OCI-LY7 (cell line): ENCODE results near the gene PAQR6. TPM values are rescaled to one million over a fixed set of nuclear protein-coding genes. Genes with fewer than 3 reads are reported as not detected.
A peak's percentile ranks its signal among the peaks of the same experiment; 100 is the strongest.

Source experiments
- BruUV-seq: library from RNA; stranded (reverse); fragments of 400-500 nt; replicated peaks from 2 replicates; lab custom pipeline; 2021; lab: Mats Ljungman, UMichigan
- CTCF ChIA-PET: fragments of 300-600 bp; sonication (Branson Sonifier 250); formaldehyde crosslinking; loops from one replicate; lab custom pipeline; 2022; ENCODE audit warnings: antibody characterized with exemption; ENCODE audit not compliant: unreplicated experiment; lab: Charles Lee
- POLR2A ChIA-PET: fragments of 300-600 bp; sonication (Branson Sonifier 250); formaldehyde crosslinking; loops from one replicate; lab custom pipeline; 2022; ENCODE audit warnings: antibody characterized with exemption; lab: Charles Lee
- DNase-seq: peaks from one replicate; pipeline ENCODE4 v3.0.0-alpha.2; 2015; ENCODE audit warnings: low spot score
- H2AFZ ChIP-seq: fragments of 200-600 bp; sonication (generic), shearing (Covaris generic); 2 replicates; pipeline ENCODE4 v1.6.1; 2014; ENCODE audit warnings: mild to moderate bottlenecking, antibody characterized with exemption, low read length, moderate library complexity
- H3K27ac ChIP-seq: fragments of 200-600 bp; sonication (generic); 2 replicates; pipeline ENCODE4 v1.5.1; 2014; ENCODE audit warnings: mixed run types, low read depth, mild to moderate bottlenecking, moderate library complexity, low read length, inconsistent platforms; ENCODE audit not compliant: poor library complexity, severe bottlenecking
- H3K36me3 ChIP-seq: fragments of 200-600 bp; sonication (generic); 2 replicates; pipeline ENCODE4 v1.6.1; 2014; ENCODE audit warnings: mild to moderate bottlenecking, antibody characterized with exemption, low read length, moderate library complexity, mixed read lengths; ENCODE audit not compliant: insufficient read depth
- H3K4me1 ChIP-seq: fragments of 200-600 bp; sonication (generic); 2 replicates; pipeline ENCODE4 v1.5.1; 2014; ENCODE audit warnings: mild to moderate bottlenecking, low read length; ENCODE audit not compliant: insufficient read depth, poor library complexity, severe bottlenecking
- H3K4me2 ChIP-seq: fragments of 200-600 bp; sonication (generic); 2 replicates; pipeline ENCODE4 v1.6.1; 2014; ENCODE audit warnings: mild to moderate bottlenecking, low read length
- H3K4me3 ChIP-seq: fragments of 200-600 bp; sonication (generic); 2 replicates; pipeline ENCODE4 v1.5.1; 2014; ENCODE audit warnings: mild to moderate bottlenecking, low read depth, low read length; ENCODE audit not compliant: poor library complexity, severe bottlenecking
- H3K79me2 ChIP-seq: fragments of 200-600 bp; sonication (generic); 2 replicates; pipeline ENCODE4 v1.6.1; 2016; ENCODE audit warnings: low read depth, mild to moderate bottlenecking, low read length, moderate library complexity, mixed read lengths; ENCODE audit not compliant: insufficient read depth
- H3K9me2 ChIP-seq: fragments of 200-600 bp; sonication (generic); 2 replicates; pipeline ENCODE4 v1.6.1; 2016; ENCODE audit warnings: mild to moderate bottlenecking, low read length, mixed read lengths; ENCODE audit not compliant: insufficient read depth
- H3K9me3 ChIP-seq: fragments of 200-600 bp; sonication (generic); 2 replicates; pipeline ENCODE4 v1.6.1; 2014; ENCODE audit warnings: mild to moderate bottlenecking, mixed run types, low read length, mixed read lengths
- H4K20me1 ChIP-seq: fragments of 200-600 bp; sonication (generic); 2 replicates; pipeline ENCODE4 v1.6.1; 2014; ENCODE audit warnings: mild to moderate bottlenecking, antibody characterized with exemption, low read length, moderate library complexity, mixed read lengths; ENCODE audit not compliant: insufficient read depth
- EZH2phosphoT487 ChIP-seq: fragments of 200-600 bp; sonication (generic); IDR thresholded peaks from 2 replicates; pipeline ENCODE4 v1.6.1; 2018; ENCODE audit warnings: low read depth, borderline replicate concordance, mild to moderate bottlenecking, mixed run types, antibody characterized with exemption, low read length, moderate library complexity, mixed read lengths
- intact Hi-C: fragments of 100-400 bp; cut with micrococcal nuclease; formaldehyde crosslinking; loops from one replicate; pipeline ENCODE4 v1.10.0; 2022; ENCODE audit not compliant: unreplicated experiment
- total RNA-seq, 2 experiments: library from RNA; depleted of rRNA in 1 of 2; stranded (reverse); fragments of >200 nt in 1 of 2; shearing (Covaris generic) in 1 of 2; gene quantifications; 2 replicates each; pipeline ENCODE4 v1.2.3, GENCODE V29; 2014 to 2022
- TF ChIP-seq, protein P1 (sequence below): fragments of 200-600 bp; sonication (generic); conservative IDR thresholded peaks from 2 replicates; pipeline ENCODE4 v1.5.1; 2014; ENCODE audit warnings: mild to moderate bottlenecking, antibody characterized with exemption, low read length, moderate library complexity, mixed read lengths

PAQR6 gene
- total RNA-seq, 2 experiments from 2014 or later: 4.2 to 15.7 TPM

GRCh38 chr1:156283521-156283920 is 35.7 kb upstream of the PAQR6 start:
- no peaks in the 10 kb centered on the region for H3K9me3 ChIP-seq
- POLR2A ChIA-PET: interaction anchor here (0.6 to 2.8 kb wide), 10 partner anchors 10 to 602 kb away, joined by 3 to 11 read pairs (median 5); partner anchors contain the start of gene PMF1
- no TSS peak for BruUV-seq
- TF ChIP-seq EZH2phosphoT487: no peak
- TF ChIP-seq, protein P1, sequence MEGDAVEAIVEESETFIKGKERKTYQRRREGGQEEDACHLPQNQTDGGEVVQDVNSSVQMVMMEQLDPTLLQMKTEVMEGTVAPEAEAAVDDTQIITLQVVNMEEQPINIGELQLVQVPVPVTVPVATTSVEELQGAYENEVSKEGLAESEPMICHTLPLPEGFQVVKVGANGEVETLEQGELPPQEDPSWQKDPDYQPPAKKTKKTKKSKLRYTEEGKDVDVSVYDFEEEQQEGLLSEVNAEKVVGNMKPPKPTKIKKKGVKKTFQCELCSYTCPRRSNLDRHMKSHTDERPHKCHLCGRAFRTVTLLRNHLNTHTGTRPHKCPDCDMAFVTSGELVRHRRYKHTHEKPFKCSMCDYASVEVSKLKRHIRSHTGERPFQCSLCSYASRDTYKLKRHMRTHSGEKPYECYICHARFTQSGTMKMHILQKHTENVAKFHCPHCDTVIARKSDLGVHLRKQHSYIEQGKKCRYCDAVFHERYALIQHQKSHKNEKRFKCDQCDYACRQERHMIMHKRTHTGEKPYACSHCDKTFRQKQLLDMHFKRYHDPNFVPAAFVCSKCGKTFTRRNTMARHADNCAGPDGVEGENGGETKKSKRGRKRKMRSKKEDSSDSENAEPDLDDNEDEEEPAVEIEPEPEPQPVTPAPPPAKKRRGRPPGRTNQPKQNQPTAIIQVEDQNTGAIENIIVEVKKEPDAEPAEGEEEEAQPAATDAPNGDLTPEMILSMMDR: no peak
- peak overlapping the region; percentile 83 for H3K4me2 ChIP-seq
- no peak for DNase-seq
- H4K20me1 ChIP-seq: peaks cover 19% of the 10 kb centered on the region; the same call in 1 of the 2 replicates
- peak overlapping the region; percentile 31 for H3K27ac ChIP-seq
- peak overlapping the region; percentile 90 for H2AFZ ChIP-seq
- peaks cover 26% of the 10 kb centered on the region for H3K4me1 ChIP-seq
- H3K4me3 ChIP-seq: peak overlapping the region; percentile 82
- no peaks in the 10 kb centered on the region for H3K9me2 ChIP-seq
- H3K36me3 ChIP-seq: peaks cover 22% of the 10 kb centered on the region
- peaks cover 39% of the 10 kb centered on the region for H3K79me2 ChIP-seq
- intact Hi-C loops: no loop called here
- CTCF ChIA-PET: interaction anchor here (0.6 to 1.5 kb wide), 4 partner anchors 12 to 156 kb away, joined by 3 to 4 read pairs (median 4); no protein-coding TSS in a partner anchor

GRCh38 chr1:156282479-156283222 is 34.8 kb upstream of the PAQR6 start, which contains the start of gene SMG5:
Gene SMG5 (minus strand): TSS chr1:156282825. CDS start chr1:156282680, 145 bp downstream.
- peak within 1 kb of the TSS; percentile 96 for H3K4me2 ChIP-seq
- peak; percentile 99 for DNase-seq
- intact Hi-C loops: loop anchor here (1.0 kb wide), 1 partner anchor 55 kb away; no protein-coding TSS in a partner anchor
- peaks cover 19% of the 10 kb centered on the region; the same call in 1 of the 2 replicates for H4K20me1 ChIP-seq
- peak within 1 kb of the TSS; percentile 82 for H3K4me3 ChIP-seq
- peak within 1 kb of the TSS; percentile 90 for H2AFZ ChIP-seq
- peaks cover 26% of the 10 kb centered on the region for H3K4me1 ChIP-seq
- peaks cover 43% of the 10 kb centered on the region for H3K79me2 ChIP-seq
- TF ChIP-seq, protein P1: no peak
- TF ChIP-seq EZH2phosphoT487: no peak
- ChIA-PET POLR2A (interaction anchor here (0.6 to 2.8 kb wide), 10 partner anchors 9 to 601 kb away, joined by 3 to 11 read pairs (median 5); partner anchors contain the start of gene PMF1), CTCF (interaction anchor here (0.5 to 1.5 kb wide), 5 partner anchors 11 to 155 kb away, joined by 3 to 4 read pairs (median 3); no protein-coding TSS in a partner anchor)
- no peaks in the 10 kb centered on the region for H3K9me3 ChIP-seq
- peak within 1 kb of the TSS; percentile 66 for H3K27ac ChIP-seq
- no TSS peak for BruUV-seq
- H3K36me3 ChIP-seq: peaks cover 31% of the 10 kb centered on the region
- no peaks in the 10 kb centered on the region for H3K9me2 ChIP-seq
